GM23338 (cell line): ENCODE measurements around the gene PER2. TPM values are rescaled to one million over a fixed set of nuclear protein-coding genes. Genes with fewer than 3 reads are reported as not detected.

Source experiments
- ATAC-seq: fragments of 200-7000 bp; cut with Tn5 transposase; 3 replicates; pipeline ENCODE4 v1.9.1; 2020
- DNase-seq: peaks from one replicate; pipeline ENCODE4 v3.0.0-alpha.2; 2015; ENCODE audit warnings: low spot score
- H2AFZ ChIP-seq: fragments of 200-600 bp; sonication (generic); 2 replicates; pipeline ENCODE4 v1.8.0; 2016; ENCODE audit warnings: antibody characterized with exemption, mild to moderate bottlenecking, moderate library complexity
- H3F3A ChIP-seq: fragments of 200-600 bp; sonication (generic); replicated peaks from 2 replicates; pipeline ENCODE4 v1.8.0; 2017; ENCODE audit warnings: antibody characterized with exemption, mixed run types, low read depth
- H3K27ac ChIP-seq: fragments of 200-600 bp; sonication (generic); 2 replicates; pipeline ENCODE4 v1.6.1; 2016; ENCODE audit warnings: low read depth
- H3K27me3 ChIP-seq: fragments of 200-600 bp; sonication (generic); 2 replicates; pipeline ENCODE4 v1.8.0; 2016; ENCODE audit warnings: mild to moderate bottlenecking, mixed run types, moderate library complexity; ENCODE audit not compliant: insufficient read depth
- H3K36me3 ChIP-seq: fragments of 200-600 bp; sonication (generic); 2 replicates; pipeline ENCODE4 v1.8.0; 2016; ENCODE audit warnings: mild to moderate bottlenecking; ENCODE audit not compliant: insufficient read depth
- H3K4me1 ChIP-seq: fragments of 200-600 bp; sonication (generic); 2 replicates; pipeline ENCODE4 v1.8.0; 2016; ENCODE audit warnings: mild to moderate bottlenecking, moderate library complexity; ENCODE audit not compliant: insufficient read depth
- H3K4me2 ChIP-seq: fragments of 200-600 bp; sonication (generic); 2 replicates; pipeline ENCODE4 v1.7.1; 2017; ENCODE audit warnings: mixed run types
- H3K4me3 ChIP-seq: fragments of 200-600 bp; sonication (generic); 2 replicates; pipeline ENCODE4 v1.6.1; 2016; ENCODE audit warnings: mixed run types
- H3K79me2 ChIP-seq: fragments of 200-600 bp; sonication (generic); replicated peaks from 2 replicates; pipeline ENCODE4 v1.8.0; 2017; ENCODE audit warnings: mild to moderate bottlenecking; ENCODE audit not compliant: insufficient read depth
- H3K9me2 ChIP-seq: fragments of 200-600 bp; sonication (generic); 2 replicates; pipeline ENCODE4 v1.8.0; 2017; ENCODE audit not compliant: insufficient read depth
- H4K20me1 ChIP-seq: fragments of 200-600 bp; sonication (generic); replicated peaks from 2 replicates; pipeline ENCODE4 v1.8.0; 2017; ENCODE audit warnings: mild to moderate bottlenecking; ENCODE audit not compliant: insufficient read depth
- H3K27ac Mint-ChIP-seq: 2 replicates; pipeline ENCODE4 v1.8.0; 2020; ENCODE audit warnings: inconsistent platforms, mild to moderate bottlenecking, moderate library complexity, mixed read lengths
- H3K27me3 Mint-ChIP-seq: 3 replicates; pipeline ENCODE4 v1.8.0; 2022; ENCODE audit warnings: low read depth, mild to moderate bottlenecking, moderate library complexity, mixed read lengths, inconsistent platforms; ENCODE audit not compliant: insufficient read depth, poor library complexity
- H3K36me3 Mint-ChIP-seq: 3 replicates; pipeline ENCODE4 v1.8.0; 2021; ENCODE audit warnings: low read depth, mild to moderate bottlenecking, inconsistent platforms, moderate library complexity, mixed read lengths
- H3K4me1 Mint-ChIP-seq: 3 replicates; pipeline ENCODE4 v1.8.0; 2020; ENCODE audit warnings: mild to moderate bottlenecking, inconsistent platforms, mixed read lengths
- H3K4me3 Mint-ChIP-seq: 3 replicates; pipeline ENCODE4 v1.8.0; 2021; ENCODE audit warnings: moderate library complexity, mild to moderate bottlenecking, inconsistent platforms, mixed read lengths
- H3K9me3 Mint-ChIP-seq: 3 replicates; pipeline ENCODE4 v1.8.0; 2020; ENCODE audit warnings: moderate library complexity, mild to moderate bottlenecking, inconsistent platforms, mixed read lengths
- CREB1 ChIP-seq: fragments of 250-450 bp; sonication (Bioruptor Pico); IDR thresholded peaks from 2 replicates; pipeline ENCODE4 v1.5.0; 2020; ENCODE audit warnings: low read depth, mild to moderate bottlenecking, moderate library complexity
- CTCF ChIP-seq, 2 experiments: fragments of 200-600 bp in 1 of 2; sonication (generic) in 1 of 2; conservative IDR thresholded peaks; 2 replicates each; pipeline versions ENCODE4 v1.5.1 to v1.6.1; 2016 to 2017; ENCODE audit warnings: antibody characterized with exemption in 2 of 2, low read depth in 2 of 2, mild to moderate bottlenecking in 2 of 2, moderate library complexity in 1 of 2
- ETS1 ChIP-seq: IDR thresholded peaks from 2 replicates; pipeline ENCODE4 v1.6.1; 2016; ENCODE audit warnings: antibody characterized with exemption
- EZH2 ChIP-seq: fragments of 200-600 bp; sonication (generic); IDR thresholded peaks from one replicate; pipeline ENCODE4 v1.8.0; 2017; ENCODE audit warnings: antibody characterized with exemption, mild to moderate bottlenecking, low read depth; ENCODE audit not compliant: unreplicated experiment
- EZH2phosphoT487 ChIP-seq: fragments of 200-600 bp; sonication (generic); IDR thresholded peaks from one replicate; pipeline ENCODE4 v1.8.1; 2018; ENCODE audit warnings: antibody characterized with exemption; ENCODE audit not compliant: unreplicated experiment
- JUNB ChIP-seq: IDR thresholded peaks from one replicate; pipeline ENCODE4 v1.6.1; 2016; ENCODE audit warnings: antibody characterized with exemption; ENCODE audit not compliant: unreplicated experiment
- NANOG ChIP-seq: IDR thresholded peaks from 2 replicates; pipeline ENCODE4 v1.6.1; 2016; ENCODE audit warnings: antibody characterized with exemption, borderline replicate concordance
- POLR2AphosphoS5 ChIP-seq: IDR thresholded peaks from 2 replicates; pipeline ENCODE4 v1.6.1; 2016; ENCODE audit warnings: antibody characterized with exemption, low read depth
- REST ChIP-seq: IDR thresholded peaks from one replicate; pipeline ENCODE4 v1.6.1; 2018; ENCODE audit warnings: antibody characterized with exemption; ENCODE audit not compliant: unreplicated experiment
- STAT1 ChIP-seq: IDR thresholded peaks from one replicate; pipeline ENCODE4 v1.6.1; 2016; ENCODE audit warnings: antibody characterized with exemption; ENCODE audit not compliant: unreplicated experiment
- ZNF114 ChIP-seq: fragments of 250-450 bp; sonication (Bioruptor Pico); IDR thresholded peaks from 2 replicates; pipeline ENCODE4 v1.5.0; 2020; ENCODE audit warnings: mild to moderate bottlenecking, moderate library complexity
- ZNF331 ChIP-seq: fragments of 250-450 bp; sonication (Bioruptor Pico); IDR thresholded peaks from 2 replicates; pipeline ENCODE4 v1.5.0; 2020; ENCODE audit warnings: low read depth, mild to moderate bottlenecking, moderate library complexity
- ZNF462 ChIP-seq: fragments of 250-450 bp; sonication (Bioruptor Pico); IDR thresholded peaks from 2 replicates; pipeline ENCODE4 v1.5.0; 2020; ENCODE audit warnings: mild to moderate bottlenecking, moderate library complexity
- polyA plus RNA-seq: library from polyadenylated mRNA; unstranded; fragments of >200 nt; fragmentation: Nextera tagmentation; extraction: Ambion mirVana; gene quantifications from 2 replicates; pipeline ENCODE4 v1.2.1, GENCODE V29; 2016
- total RNA-seq: library from RNA; depleted of rRNA; stranded (reverse); fragments of >200 nt; shearing (Covaris generic); gene quantifications from 2 replicates; pipeline ENCODE4 v1.2.3, GENCODE V29; 2014

Gene PER2
- total and polyA plus RNA-seq, 2 experiments from 2014 or later = 2.2 to 4.6 TPM

- Histone ChIP-seq H3K9me2 (no peaks in the 10 kb centered on the region), H3K4me2 (no peak overlapping the region), H3K79me2 (no peaks in the 10 kb centered on the region), H3K36me3 (no peaks in the 10 kb centered on the region), H3K27me3 (no peaks in the 10 kb centered on the region), H4K20me1 (0 out of 2 replicates have a peak, but pooled peaks cover 3% of the 10 kb centered on the region), H2AFZ (no peak overlapping the region), H3K4me1 (no peaks in the 10 kb centered on the region), H3K4me3 (no peak overlapping the region), H3K27ac (no peak overlapping the region), H3F3A (no peaks in the 10 kb centered on the region)
- no peak overlapping the region for H3K27ac Mint-ChIP-seq
- H3K9me3 Mint-ChIP-seq = no peaks in the 10 kb centered on the region
- H3K4me1 Mint-ChIP-seq = peaks cover 4% of the 10 kb centered on the region; the same call in 1 of the 3 replicates
- ATAC-seq (no peak), DNase-seq (no peak)
- peaks cover 9% of the 10 kb centered on the region; the same call in 2 of the 3 replicates for H3K36me3 Mint-ChIP-seq
- H3K27me3 Mint-ChIP-seq = peaks cover 13% of the 10 kb centered on the region
- H3K4me3 Mint-ChIP-seq = no peak overlapping the region
- no peak for TF ChIP-seq POLR2AphosphoS5
- TF ChIP-seq ZNF462 (CRISPR knock-in tag) = no peak
- no peak for TF ChIP-seq NANOG
- no peak for TF ChIP-seq CREB1 (CRISPR knock-in tag)
- TF ChIP-seq ZNF331 (CRISPR knock-in tag) = no peak
- no peak for TF ChIP-seq EZH2
- TF ChIP-seq CTCF (conservative IDR thresholded peaks at IDR 0.05; ENCODE audit: low read depth in 2 of 2) = no peak
- no peak for TF ChIP-seq ZNF114 (CRISPR knock-in tag)
- TF ChIP-seq JUNB = no peak
- TF ChIP-seq EZH2phosphoT487 = no peak
- TF ChIP-seq ETS1 = no peak
- TF ChIP-seq REST = no peak
- no peak for TF ChIP-seq STAT1
Observed at GRCh38 chr2:238251986-238252385, 36.4 kb downstream of the PER2 start.
